Mesothelial cell of epicardium (in vitro differentiated cells): Measurements from ENCODE around the gene ACSF2. TPM values are rescaled to one million over a fixed set of nuclear protein-coding genes. Genes with fewer than 3 reads are reported as not detected.

ENCODE experiments used
- DNase-seq, 2 experiments: peaks; one replicate each; pipeline ENCODE4 v3.0.0; 2021; ENCODE audit warnings: low spot score in 2 of 2; ENCODE audit not compliant: unreplicated experiment in 2 of 2
- H3K27ac Mint-ChIP-seq: 2 replicates; pipeline ENCODE4 v1.8.0; 2021; ENCODE audit warnings: mixed read lengths
- H3K27me3 Mint-ChIP-seq: 2 replicates; pipeline ENCODE4 v1.8.0; 2021; ENCODE audit warnings: low read depth, mixed read lengths
- H3K36me3 Mint-ChIP-seq: 2 replicates; pipeline ENCODE4 v1.8.0; 2021; ENCODE audit warnings: mixed read lengths
- H3K4me1 Mint-ChIP-seq: 2 replicates; pipeline ENCODE4 v1.8.0; 2021; ENCODE audit warnings: mixed read lengths
- H3K4me3 Mint-ChIP-seq: 2 replicates; pipeline ENCODE4 v1.8.0; 2021; ENCODE audit warnings: mild to moderate bottlenecking, moderate library complexity, mixed read lengths
- H3K9me3 Mint-ChIP-seq: 2 replicates; pipeline ENCODE4 v1.8.0; 2021; ENCODE audit warnings: mixed read lengths
- CTCF ChIP-seq: fragments of 200-600 bp; sonication (generic); IDR thresholded peaks from one replicate; pipeline ENCODE4 v1.5.0; 2021; ENCODE audit warnings: antibody characterized with exemption; ENCODE audit not compliant: unreplicated experiment
- total RNA-seq: library from RNA; stranded (reverse); gene quantifications from 3 replicates; pipeline ENCODE4 v1.2.1, GENCODE V29; 2021

ACSF2 gene
- total RNA-seq, 1 donor from 2014 or later: 113 TPM

- no peak for TF ChIP-seq CTCF
- no peaks in the 10 kb centered on the region for H3K4me1 Mint-ChIP-seq
- H3K36me3 Mint-ChIP-seq: no peaks in the 10 kb centered on the region
- H3K4me3 Mint-ChIP-seq: no peak overlapping the region
- H3K27ac Mint-ChIP-seq: no peak overlapping the region
- no peak for DNase-seq
- no peaks in the 10 kb centered on the region for H3K27me3 Mint-ChIP-seq
- no peaks in the 10 kb centered on the region for H3K9me3 Mint-ChIP-seq
Observed at GRCh38 chr17:50495217-50495823, 69.3 kb downstream of the ACSF2 start.

GRCh38 chr17:50495918-50496317, 69.9 kb downstream of the ACSF2 start:
- no peak for DNase-seq

GRCh38 chr17:50498021-50498874, 72.2 kb downstream of the ACSF2 start:
- Mint-ChIP-seq H3K9me3 (no peaks in the 10 kb centered on the region), H3K4me1 (peaks cover 4% of the 10 kb centered on the region), H3K27ac (no peak overlapping the region), H3K4me3 (no peak overlapping the region), H3K36me3 (no peaks in the 10 kb centered on the region), H3K27me3 (no peaks in the 10 kb centered on the region)
- DNase-seq: no peak
- TF ChIP-seq CTCF: no peak

More at GRCh38 chr17:50495918-50496317, 69.9 kb downstream of the ACSF2 start:
- H3K9me3 Mint-ChIP-seq: no peaks in the 10 kb centered on the region
- no peak overlapping the region for H3K4me3 Mint-ChIP-seq
- TF ChIP-seq CTCF: no peak
- H3K36me3 Mint-ChIP-seq: no peaks in the 10 kb centered on the region
- no peak overlapping the region for H3K27ac Mint-ChIP-seq
- H3K27me3 Mint-ChIP-seq: no peaks in the 10 kb centered on the region
- H3K4me1 Mint-ChIP-seq: no peaks in the 10 kb centered on the region

- peaks cover 8% of the 10 kb centered on the region for H3K4me1 Mint-ChIP-seq
- H3K4me3 Mint-ChIP-seq: no peak overlapping the region
- no peak for DNase-seq
- H3K27me3 Mint-ChIP-seq: peaks cover 4% of the 10 kb centered on the region
- H3K36me3 Mint-ChIP-seq: no peaks in the 10 kb centered on the region
- H3K9me3 Mint-ChIP-seq: no peaks in the 10 kb centered on the region
- no peak for TF ChIP-seq CTCF
- no peak overlapping the region for H3K27ac Mint-ChIP-seq
Observed at GRCh38 chr17:50499270-50499669, 73.3 kb downstream of the ACSF2 start.

- H3K27me3 Mint-ChIP-seq: peaks cover 7% of the 10 kb centered on the region
- H3K4me1 Mint-ChIP-seq: peaks cover 8% of the 10 kb centered on the region
- no peaks in the 10 kb centered on the region for H3K36me3 Mint-ChIP-seq
- no peaks in the 10 kb centered on the region for H3K9me3 Mint-ChIP-seq
- no peak overlapping the region for H3K4me3 Mint-ChIP-seq
- TF ChIP-seq CTCF: no peak
- H3K27ac Mint-ChIP-seq: no peak overlapping the region
- DNase-seq: no peak
Observed at GRCh38 chr17:50499721-50500120, 73.7 kb downstream of the ACSF2 start.
